ENCODE data around the gene SYNE1. TPM values are rescaled to one million over a fixed set of nuclear protein-coding genes. Genes with fewer than 3 reads are reported as not detected.

Gene SYNE1
- polyA plus RNA-seq, 5 donors: 62.3 to 107 (median 90.2) TPM

DNA sequence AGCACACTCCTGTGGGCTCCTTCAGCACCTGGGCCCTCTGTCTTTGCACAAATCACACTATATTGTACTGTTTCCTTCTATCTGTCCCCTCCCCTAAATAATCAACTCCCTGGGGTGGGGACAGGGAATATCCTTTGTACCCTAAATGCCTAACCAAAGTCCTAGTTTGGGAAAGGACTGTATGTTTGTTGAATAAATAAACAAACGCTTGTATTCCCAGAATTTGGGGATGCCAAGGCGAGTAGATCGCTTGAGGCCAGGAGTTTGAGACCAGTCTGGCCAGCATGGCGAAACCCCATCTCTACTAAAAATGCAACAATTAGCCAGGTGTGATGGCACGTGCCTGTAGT, 322.7 kb downstream of the SYNE1 start:
- no peak for DNase-seq

DNA sequence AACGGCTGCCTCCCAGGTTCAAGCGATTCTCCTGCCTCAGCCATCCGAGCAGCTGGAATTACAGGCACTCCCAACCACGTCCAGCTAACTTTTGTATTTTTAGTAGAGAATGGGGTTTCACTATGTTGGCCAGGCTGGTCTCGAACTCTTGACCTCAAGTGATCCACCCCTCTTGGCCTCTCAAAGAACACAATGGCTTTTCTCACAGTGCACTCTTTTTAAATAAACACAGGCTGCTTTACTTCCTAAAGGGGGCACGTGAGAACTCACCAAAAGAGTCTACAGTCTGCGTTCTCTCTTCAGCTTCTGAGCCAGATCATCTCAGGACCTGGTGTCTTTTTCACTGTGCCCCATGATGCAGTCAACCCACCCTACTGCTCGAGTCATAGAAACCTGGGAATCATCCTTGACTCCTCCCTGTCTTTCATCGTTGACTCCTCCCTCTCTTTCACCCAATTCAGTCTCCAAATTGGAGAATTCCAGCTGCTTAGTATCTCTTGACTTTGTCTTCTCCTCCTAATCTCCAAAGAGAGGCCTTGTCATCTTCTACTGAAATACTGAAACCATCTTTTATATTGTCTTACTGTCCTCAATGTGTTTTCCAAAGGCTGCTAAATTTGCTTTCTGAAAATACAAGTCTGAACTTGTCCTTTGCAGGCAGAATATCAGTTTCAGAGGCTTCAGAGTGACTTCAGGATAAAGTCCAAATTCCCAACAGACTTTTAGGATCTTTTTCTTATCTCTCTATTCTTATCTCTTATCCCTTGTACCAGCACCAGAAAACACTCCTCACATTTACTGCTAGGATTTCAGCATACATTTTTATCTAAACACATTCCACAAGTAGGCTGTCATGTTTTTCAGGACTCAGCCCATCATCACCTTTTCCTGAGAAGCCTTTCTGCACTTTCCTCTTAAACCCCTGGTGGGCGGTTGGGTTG, 323.4 kb downstream of the SYNE1 start:
- no peak for DNase-seq

DNA sequence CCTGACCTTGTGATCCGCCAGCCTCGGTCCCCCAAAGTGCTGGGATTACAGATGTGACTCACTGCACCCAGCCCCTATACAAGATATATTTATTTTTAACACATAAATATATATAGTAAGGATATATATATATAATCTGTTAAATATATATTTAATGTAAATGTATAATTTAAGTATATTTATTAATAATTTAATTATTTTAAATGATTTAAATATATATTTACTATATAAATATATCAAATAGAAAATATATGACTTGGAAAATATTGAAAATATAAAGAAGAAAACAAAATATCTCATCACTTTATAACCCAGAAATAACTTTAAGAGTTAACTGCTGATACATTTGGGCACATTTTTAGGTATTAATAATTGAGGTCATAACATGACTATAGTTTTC, 324.7 kb downstream of the SYNE1 start:
- DNase-seq: no peak

DNA sequence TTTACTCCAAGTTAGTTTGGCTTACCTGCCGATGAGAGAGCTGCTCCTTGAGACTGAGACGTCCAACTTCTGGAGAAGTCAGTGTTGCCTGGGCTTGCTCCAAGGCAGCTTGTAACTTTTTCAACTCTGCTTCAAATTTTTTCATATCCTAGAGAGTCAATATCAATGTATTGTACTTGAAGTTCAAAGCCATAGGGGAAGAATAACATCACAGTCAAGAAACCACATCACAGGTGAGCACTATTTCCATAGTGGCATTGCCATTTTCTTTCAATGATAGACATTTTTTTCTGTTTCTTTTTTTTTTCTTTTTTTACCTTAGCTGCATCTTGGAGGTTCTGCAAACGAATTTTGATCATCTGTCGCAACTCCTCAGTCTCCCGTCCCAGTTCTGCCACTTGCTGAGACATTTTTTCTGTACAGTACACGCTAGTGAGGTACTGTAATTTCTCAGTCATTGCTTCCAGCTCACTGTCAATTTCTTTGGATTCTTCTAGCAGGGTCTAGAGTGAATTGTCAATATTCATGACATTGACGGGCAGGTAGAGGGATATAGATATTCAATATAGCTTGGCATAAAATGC, 326.7 kb downstream of the SYNE1 start:
- DNase-seq: no peak

DNA sequence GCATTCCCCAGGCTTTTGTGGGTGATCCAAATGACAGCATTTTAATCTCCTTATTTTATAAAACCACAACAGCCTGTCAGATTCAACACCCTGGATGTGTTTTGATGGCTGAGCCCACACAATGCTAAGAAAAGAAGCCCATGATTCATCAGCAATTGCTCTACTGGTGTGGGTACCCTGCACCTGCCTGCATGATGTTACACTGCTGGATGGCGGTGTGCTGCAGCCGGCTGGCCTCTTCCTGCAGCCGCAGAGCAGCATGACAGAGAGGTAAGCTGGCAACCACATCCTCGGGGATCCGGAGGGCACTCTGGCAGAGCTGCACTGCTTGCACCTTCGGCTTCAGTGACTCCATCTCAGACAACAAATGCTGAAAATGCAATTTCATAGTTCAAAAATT, 327.5 kb downstream of the SYNE1 start:
- DNase-seq: no peak

DNA sequence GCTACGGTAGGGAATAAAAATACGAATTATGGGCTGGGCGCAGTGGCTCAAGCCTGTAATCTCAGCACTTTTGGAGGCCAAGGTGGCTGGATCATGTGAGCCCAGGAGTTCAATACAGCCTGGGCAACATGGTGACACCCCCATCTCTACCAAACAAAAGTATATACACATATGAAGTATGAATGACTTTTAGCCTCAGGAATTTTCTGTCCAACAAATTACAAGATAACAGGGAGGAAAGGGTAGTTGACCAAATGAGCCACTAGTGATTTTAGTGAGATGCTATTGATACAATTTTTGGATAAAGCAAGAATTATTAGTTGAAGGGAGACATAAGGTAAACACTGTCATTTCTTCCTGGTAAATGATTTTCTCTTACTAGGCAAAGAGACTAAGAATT, 328.2 kb downstream of the SYNE1 start:
- no peak for DNase-seq

DNA sequence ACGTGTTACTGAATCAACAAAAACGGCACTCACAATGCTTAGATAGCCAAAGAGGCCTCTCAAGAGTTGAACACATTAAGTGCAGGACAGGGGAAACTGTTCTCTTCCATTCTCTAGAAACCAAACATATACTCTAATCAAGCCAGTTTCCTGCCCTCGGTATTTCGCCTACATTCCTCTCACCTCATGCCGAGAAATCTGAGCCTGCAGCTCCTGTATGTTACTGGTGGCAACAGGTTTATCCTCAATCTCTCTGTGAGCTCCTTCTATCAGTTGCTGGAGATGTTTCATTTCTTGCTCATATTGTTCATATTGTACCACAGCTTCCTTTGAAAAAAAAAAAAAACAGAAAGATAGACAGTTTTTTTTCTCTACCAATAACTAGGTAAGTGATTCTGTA, 328.9 kb downstream of the SYNE1 start:
- no peak for DNase-seq

DNA sequence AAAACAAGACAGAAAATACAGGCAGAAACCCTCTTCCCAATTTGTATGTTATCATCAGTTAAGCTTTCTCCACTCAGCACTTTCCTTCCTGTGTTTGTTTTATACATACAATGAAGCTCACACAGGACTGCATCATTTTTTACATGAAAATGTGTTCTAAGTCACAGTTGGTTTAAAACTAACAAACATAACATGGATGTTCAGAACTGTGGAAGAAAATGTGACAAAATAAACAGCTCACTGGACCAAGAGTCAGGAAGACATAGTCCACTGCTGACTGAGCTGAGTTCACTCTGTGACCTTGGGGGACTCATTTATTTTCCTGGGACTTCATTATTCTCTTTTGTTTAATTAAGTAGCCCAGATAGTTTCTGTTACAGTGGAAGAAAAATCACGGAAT, 331.5 kb downstream of the SYNE1 start:
- no peak for DNase-seq

DNA sequence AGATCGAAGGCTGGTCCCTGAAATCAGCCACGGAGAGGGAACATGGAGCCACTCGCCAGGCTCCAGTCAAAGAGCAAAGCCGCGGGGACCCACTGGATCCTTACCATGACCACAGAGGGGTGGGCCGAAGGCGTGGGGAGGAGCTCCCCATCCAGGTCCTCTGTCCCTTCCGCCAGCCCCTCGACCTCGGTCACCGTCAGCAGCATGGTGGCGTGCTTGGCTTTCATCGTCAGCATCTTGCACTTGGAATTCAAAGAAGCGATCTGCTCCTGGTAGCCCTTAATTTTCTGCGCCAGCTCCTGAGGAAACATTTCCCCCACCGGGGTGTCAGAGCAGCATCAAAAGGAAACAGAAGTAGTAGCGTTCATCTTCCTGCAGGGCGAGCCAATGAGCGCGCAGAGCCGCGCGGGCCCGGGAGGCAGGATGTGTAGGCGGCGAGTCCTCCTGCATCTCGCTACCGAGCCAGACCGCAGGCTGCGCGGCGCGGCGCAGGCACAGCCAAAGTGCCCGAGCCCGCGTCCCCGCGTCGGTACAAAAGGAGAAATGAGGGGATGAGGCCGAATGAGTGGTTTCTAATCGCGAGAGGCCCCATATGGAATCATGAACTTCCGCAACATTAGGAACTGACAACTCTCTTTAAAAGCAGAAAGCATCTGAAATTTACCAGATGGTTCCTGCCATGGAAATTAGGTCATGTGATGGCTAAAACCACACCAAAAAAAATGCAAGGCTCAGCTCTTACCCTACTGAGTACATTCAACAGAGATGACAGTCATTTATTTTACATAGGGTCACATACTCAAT, 335.2 kb downstream of the SYNE1 start:
- DNase-seq: peak; percentile 88 to 91

DNA sequence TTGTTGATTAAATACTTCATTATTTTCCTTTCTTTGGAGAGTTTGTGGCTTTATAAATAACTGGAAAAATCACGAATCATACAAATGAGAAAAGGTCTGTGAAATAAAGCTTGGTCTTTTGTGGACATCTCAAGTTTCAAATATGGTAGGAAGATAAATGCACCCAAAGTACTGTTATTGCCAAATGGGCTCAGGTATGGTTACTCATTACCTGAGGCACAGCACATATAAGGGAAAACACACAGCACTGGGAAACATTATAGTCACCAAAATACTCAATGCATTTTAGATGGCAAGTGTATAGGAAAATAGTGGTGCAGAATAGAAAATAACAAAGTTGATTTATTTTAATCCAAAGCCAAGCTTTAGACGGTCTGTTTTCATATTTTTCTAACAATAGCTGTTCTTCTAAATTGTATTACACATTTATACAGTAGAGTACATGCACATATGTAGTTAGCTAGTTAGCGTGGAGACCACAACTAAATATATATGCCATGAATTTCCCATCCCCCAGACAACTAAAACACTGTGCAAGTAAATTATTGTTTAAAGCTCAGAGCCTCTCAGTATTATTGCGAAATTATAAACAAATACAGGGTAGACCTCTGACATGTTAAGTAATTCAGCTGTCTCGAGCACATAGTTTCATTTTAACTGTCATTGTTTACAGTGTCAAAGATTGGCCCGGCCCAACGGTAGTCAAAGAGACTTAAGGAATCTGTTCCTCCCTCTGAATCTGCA, 336.0 kb downstream of the SYNE1 start:
- DNase-seq: no peak

DNA sequence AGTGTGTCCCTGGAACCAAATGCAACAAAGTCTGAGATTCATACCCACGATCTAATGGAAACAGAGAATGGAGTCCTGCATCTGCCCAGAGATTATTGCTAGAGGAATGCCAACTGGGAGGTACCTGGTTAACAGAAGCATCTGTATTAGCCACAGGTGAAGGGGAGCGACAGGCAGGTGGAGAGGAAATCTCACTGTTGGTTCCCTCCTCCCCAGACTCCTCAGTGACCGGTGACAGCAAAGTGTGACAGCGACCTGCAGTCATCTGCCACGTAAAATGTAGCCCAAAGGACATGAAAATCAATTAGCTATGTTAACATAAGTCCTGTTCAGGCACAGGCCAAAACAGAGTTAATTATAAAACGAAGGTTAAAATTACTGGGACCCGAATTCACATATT, 336.6 kb downstream of the SYNE1 start:
- no peak for DNase-seq

DNA sequence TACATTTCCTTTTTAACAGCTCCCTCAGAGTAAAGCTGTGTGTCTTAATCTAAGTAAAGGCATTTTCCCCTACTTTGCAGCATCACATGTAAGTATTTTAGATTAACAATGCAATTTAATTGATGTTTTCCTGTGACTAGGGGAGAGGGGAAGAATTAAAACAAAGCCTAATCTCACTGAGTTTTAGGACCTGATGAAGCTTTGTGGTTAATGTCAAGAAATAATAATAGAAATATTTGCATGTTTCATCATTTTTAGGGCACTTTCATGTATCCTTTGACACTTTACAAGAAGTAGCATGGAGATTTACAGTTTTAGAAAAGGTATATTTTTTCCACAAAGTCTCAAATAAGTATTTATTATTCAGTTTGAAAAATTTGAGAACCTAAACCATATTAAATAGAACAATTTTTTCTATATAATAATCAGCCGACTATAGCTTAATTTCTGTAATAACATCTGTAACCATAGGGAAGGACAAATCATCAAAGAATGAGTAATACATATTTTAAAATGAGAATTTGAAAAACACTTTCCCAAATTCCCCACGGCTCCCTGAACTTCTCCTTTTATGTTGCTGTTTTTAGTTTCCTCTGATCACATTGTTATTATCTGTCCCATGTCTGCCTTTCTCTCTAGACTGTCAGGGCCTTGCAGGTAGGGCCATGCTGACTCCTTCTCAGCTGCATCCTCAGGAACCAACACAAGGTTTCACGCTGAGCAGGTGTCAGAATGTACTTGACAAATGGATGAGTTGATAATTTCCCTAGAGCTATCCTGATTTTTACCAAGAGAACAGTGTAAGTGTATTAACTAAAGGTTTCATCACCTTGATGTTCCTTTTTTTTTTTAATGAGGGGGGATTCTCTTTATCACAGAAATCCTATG, 338.1 kb downstream of the SYNE1 start:
- DNase-seq: no peak

DNA sequence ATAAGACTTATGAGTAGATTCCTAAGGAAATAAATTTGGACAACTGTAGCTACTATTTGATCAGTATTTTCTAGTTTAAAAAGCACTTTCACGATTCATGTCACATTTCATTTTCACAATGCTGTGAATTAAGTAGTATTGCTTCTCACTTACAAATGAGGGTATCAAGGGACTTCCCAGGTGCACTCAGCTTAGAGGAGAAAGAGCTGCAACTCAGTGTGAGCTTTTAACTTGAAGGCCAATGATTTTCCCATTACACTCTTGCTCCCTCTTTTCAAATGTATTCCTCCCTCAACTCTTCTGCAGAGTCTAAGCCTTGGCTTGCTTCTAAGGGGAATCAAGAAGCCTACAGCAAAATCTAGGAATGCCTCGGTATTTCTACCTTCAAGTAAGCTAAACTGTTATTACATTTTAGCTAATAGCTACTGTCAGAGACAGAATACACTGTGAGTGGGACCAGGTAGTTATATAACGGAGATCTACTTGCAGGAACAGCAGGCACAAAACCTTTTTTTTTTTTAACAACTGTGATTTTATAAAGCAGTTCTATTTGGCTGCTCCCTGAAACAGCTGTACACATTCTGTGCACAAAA, 339.0 kb downstream of the SYNE1 start:
- DNase-seq: no peak

DNA sequence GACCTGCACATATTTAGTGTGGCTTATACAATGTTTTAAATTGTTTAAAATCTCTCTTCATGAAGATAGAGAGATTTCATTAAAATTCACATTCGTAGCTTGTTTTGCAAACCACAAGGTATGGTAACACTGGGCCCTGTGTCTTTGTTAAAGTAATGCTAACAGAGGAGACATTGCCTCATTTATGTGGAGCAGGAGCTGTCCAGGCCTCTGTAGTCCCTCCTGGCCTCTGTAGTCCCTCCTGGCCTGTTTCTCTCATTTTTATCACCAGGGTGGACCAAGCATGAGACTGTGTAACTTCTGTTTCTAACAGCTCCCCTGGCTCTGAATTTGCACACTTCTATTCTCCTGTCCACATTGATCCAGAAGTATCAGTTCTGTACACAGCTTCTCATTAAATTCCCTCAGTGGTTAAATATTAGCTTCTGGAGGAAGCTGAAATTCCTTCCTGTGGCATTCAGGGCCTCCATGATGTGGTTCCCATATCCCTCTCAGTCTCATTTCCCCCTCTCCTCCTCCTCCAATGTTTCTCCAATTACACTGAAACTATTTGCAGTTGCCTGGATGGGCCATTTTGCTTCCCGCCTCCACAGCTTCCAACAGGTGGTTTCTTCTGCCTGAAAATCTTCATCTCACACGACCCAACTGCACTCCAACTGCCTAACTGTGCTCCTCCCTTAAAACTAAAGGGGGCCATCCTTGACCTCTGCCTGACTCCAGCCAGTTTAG, 340.4 kb downstream of the SYNE1 start:
- no peak for DNase-seq

DNA sequence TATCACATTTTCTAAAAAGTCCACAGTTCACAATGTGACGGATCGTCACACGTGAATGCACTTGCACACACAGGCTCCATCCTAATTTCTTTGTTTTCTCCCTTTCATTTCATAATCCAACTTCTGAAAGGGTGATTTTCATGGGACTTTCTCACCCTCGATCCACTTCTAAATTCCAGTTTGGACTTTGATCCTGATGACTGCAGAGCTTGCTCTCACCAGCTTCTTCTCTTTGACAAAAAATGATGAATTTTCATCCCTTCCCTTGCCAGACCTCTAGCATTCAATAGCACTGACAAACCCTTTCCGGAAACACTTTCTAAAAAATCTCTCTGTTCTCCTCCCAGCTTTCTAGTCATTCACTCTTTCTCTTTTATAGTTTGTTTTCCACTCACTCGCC, 341.2 kb downstream of the SYNE1 start:
- no peak for DNase-seq

DNA sequence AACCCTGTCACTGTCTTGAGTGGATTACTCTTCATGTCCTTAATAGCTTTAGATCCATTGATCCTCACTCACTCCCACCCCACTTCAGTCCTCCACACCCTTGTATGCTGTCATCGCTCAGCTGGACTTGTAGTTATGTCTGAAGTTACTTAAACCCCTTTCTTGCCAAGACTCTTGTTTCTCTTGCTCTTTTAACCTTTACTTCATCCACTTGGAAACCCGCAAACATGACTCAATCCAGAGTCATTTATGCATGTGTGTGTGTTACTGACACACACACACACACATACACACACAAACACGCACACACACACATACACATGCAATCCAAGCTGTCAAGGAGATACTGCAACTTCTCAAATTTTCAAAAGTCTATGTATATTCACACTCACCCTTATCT, 341.8 kb downstream of the SYNE1 start:
- DNase-seq: peak in 1 of 2 donors; percentile 48

DNA sequence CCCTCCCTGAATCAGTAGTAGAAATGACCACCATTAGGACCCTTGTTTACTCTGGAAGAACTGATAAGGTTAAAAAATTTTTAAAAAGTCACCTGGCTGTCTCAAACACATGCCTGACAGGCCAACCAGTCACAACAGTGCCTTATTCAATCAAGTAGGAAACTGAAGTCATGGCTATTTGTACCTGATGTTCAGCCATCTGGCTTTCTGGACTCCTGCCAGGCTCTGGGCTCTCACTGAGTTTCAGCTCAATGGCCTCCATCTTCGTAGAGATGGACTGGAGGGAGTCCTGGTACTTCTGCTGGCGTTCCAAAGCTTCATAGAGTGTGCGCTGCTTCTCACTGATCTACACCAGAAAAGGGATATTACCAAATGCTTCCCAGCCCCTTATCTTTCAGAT, 343.8 kb downstream of the SYNE1 start:
- no peak for DNase-seq

DNA sequence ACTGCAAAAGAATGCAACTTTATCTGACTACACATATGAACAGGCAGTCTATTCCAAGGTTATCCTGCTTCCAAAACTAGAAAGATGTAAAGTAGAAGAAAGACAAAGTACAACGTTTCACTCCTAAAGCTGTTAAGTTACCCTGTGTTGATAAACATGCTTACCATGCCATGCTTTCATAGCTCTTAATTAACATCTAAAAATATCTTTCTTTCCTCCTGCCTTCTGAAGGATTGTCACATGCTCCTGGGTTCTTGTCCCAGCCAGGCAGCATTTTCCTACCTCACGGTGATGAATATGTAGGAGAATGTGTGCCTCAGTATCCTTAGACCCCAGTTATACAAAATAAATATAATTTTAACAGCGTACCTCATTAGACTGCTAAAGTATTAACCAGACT, 344.6 kb downstream of the SYNE1 start:
- DNase-seq: no peak

DNA sequence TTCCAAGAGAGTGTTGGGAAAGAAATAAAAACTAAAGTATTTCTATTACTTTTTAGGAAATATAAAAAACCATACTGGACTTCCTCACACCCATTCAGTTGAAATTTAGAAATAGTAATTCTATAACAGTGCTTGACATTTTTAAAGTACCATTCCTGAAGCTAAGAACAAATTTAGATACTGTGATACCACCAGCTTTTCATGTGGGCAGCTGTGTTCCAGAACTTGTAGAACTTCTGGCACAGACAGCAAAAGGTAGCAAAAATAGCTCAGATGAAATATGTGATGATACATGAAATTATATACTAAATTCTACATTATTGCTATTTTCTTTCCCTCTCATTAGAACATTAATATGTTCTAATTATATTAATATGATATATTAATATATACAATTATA, 346.5 kb downstream of the SYNE1 start:
- DNase-seq: no peak

DNA sequence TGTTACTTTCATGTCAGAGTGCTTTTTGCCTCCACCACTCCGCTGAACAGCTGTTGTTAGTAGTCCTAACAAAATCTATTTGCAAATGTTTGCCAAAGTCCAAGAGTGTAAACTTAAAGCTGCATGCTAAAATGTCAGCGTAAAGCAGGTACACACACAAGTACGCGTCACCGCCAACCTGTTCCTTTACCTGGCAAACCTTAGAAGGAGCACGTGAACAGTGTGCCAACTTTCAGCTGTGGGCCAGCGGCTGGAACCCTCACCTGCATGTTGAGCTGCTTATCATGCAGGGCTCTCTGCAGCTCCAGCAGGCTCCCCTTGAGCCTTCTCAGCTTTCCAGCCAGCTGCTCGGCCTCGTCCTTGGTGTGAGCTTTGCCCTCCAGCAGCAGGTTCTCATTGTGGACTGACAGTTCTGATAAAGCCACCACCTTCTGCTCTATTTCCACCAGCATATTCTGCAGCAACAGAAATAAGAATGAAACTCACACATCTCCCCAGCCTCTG, 359.3 kb downstream of the SYNE1 start:
- DNase-seq: no peak

All from right lung (tissue), 5 donors.